ENCODE measurements around the gene CRISPLD2. TPM values are rescaled to one million over a fixed set of nuclear protein-coding genes. Genes with fewer than 3 reads are reported as not detected.
"Not testable (repeated sequence)": the region's sequence is repeated elsewhere in the genome, so short reads cannot be mapped to it uniquely, and the experiment has no call there.

Gene CRISPLD2
- total RNA-seq, 5 donors from 2014 or later (not counting 1 experiment from before 2014, with no cell fraction given), result 0.76 to 2.8 (median 1.8) TPM

- H3K4me3 Mint-ChIP-seq; H3K27ac Mint-ChIP-seq; H3K36me3 ChIP-seq (ENCODE audit: control insufficient read depth in 2 of 2, extremely low read depth in 1 of 2, insufficient read depth in 1 of 2, low read length in 1 of 2); H3K27ac ChIP-seq (ENCODE audit: low read length); H3K27me3 Mint-ChIP-seq; ATAC-seq (replicated peaks in 1 of 4); H3K4me3 ChIP-seq (ENCODE audit: control insufficient read depth in 1 of 2, extremely low read depth in 1 of 2, low read length in 1 of 2); POLR2A ChIA-PET; H3K4me1 Mint-ChIP-seq; H3K9me3 ChIP-seq; H3K4me1 ChIP-seq (ENCODE audit: control insufficient read depth in 1 of 2, extremely low read depth in 1 of 2, insufficient read depth in 2 of 2, low read length in 2 of 2); CTCF ChIA-PET; DNase-seq: not testable (repeated sequence)
- 94% methylated on average over 5 of the region's 5 CpGs for WGBS (ENCODE audit: insufficient coverage)
- H3K9me3 Mint-ChIP-seq, result peaks cover 0 to 16% (median 5%) of the 10 kb centered on the region in 3 donors
- H3K27me3 ChIP-seq (replicated peaks in 1 of 2; ENCODE audit: control insufficient read depth in 2 of 2, extremely low read depth in 1 of 2, insufficient read depth in 2 of 2, low read length in 1 of 2), result peaks cover 0 to 16% of the 10 kb centered on the region in 2 experiments
- peaks cover 14% of the 10 kb centered on the region for H3K36me3 Mint-ChIP-seq
Observed at GRCh38 chr16:84856811-84857210, 37.0 kb downstream of the CRISPLD2 start.

- ChIA-PET POLR2A (no interaction called here), CTCF (no interaction called here)
- H3K4me3 Mint-ChIP-seq, result no peak overlapping the region
- DNase-seq (no peak), ATAC-seq (replicated peaks in 1 of 4) (no peak)
- H3K27ac Mint-ChIP-seq, result no peak overlapping the region
- peaks cover 0 to 16% (median 5%) of the 10 kb centered on the region in 3 donors for H3K9me3 Mint-ChIP-seq
- 72% methylated on average over 2 of the region's 2 CpGs for WGBS (ENCODE audit: insufficient coverage)
- H3K4me3 ChIP-seq (ENCODE audit: control insufficient read depth in 1 of 2, extremely low read depth in 1 of 2, low read length in 1 of 2), result no peak overlapping the region
- no peak overlapping the region for H3K27ac ChIP-seq (ENCODE audit: low read length)
- no peaks in the 10 kb centered on the region for H3K4me1 ChIP-seq (ENCODE audit: control insufficient read depth in 1 of 2, extremely low read depth in 1 of 2, insufficient read depth in 2 of 2, low read length in 2 of 2)
- H3K27me3 Mint-ChIP-seq, result no peaks in the 10 kb centered on the region
- no peaks in the 10 kb centered on the region for H3K36me3 ChIP-seq (ENCODE audit: control insufficient read depth in 2 of 2, extremely low read depth in 1 of 2, insufficient read depth in 1 of 2, low read length in 1 of 2)
- H3K27me3 ChIP-seq (replicated peaks in 1 of 2; ENCODE audit: control insufficient read depth in 2 of 2, extremely low read depth in 1 of 2, insufficient read depth in 2 of 2, low read length in 1 of 2), result peaks cover 0 to 28% of the 10 kb centered on the region in 2 experiments
- no peaks in the 10 kb centered on the region for H3K9me3 ChIP-seq
- H3K36me3 Mint-ChIP-seq, result peaks cover 14% of the 10 kb centered on the region
- H3K4me1 Mint-ChIP-seq, result no peaks in the 10 kb centered on the region
Observed at GRCh38 chr16:84859681-84860080, 39.9 kb downstream of the CRISPLD2 start.

DNA sequence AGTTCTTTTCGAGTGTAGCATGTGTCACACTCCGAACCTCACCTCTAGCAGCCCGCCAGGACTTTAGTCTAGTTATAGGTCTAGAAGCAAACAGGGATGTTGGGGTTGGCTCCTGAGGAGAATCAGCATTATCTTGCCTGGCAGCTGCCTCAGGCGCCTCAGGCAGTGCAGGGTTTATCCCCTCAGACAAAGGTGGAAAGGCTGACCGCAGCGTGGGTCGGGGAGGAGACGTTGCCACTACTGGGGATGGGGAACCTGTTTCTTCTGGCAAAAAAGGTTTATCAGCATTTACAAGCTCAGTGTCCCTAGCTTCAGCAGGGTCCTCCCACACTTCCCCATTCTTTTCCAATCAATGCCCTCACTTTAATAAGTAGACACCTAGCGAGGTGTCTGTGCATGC lies 40.6 kb downstream of the CRISPLD2 start:
- ChIA-PET CTCF (interaction anchor here in 1 of 2 donors (0.7 kb wide), 1 partner anchor 11 kb away, joined by 3 read pairs; no protein-coding TSS in a partner anchor), POLR2A (no interaction called here)
- Mint-ChIP-seq H3K27me3 (no peaks in the 10 kb centered on the region), H3K9me3 (peaks cover 0 to 16% (median 5%) of the 10 kb centered on the region in 3 donors), H3K27ac (no peak overlapping the region), H3K4me3 (no peak overlapping the region), H3K4me1 (no peaks in the 10 kb centered on the region), H3K36me3 (peaks cover 14% of the 10 kb centered on the region)
- Histone ChIP-seq H3K4me1 (ENCODE audit: control insufficient read depth in 1 of 2, extremely low read depth in 1 of 2, insufficient read depth in 2 of 2, low read length in 2 of 2) (no peaks in the 10 kb centered on the region), H3K9me3 (no peaks in the 10 kb centered on the region), H3K4me3 (ENCODE audit: control insufficient read depth in 1 of 2, extremely low read depth in 1 of 2, low read length in 1 of 2) (no peak overlapping the region), H3K36me3 (ENCODE audit: control insufficient read depth in 2 of 2, extremely low read depth in 1 of 2, insufficient read depth in 1 of 2, low read length in 1 of 2) (no peaks in the 10 kb centered on the region), H3K27me3 (replicated peaks in 1 of 2; ENCODE audit: control insufficient read depth in 2 of 2, extremely low read depth in 1 of 2, insufficient read depth in 2 of 2, low read length in 1 of 2) (peaks cover 0 to 30% of the 10 kb centered on the region in 2 experiments), H3K27ac (ENCODE audit: low read length) (no peak overlapping the region)
- no peak for DNase-seq
- WGBS (ENCODE audit: insufficient coverage), result 93% methylated on average over 4 of the region's 9 CpGs
- no peak for ATAC-seq (replicated peaks in 1 of 4)

GRCh38 chr16:84861671-84862070 lies 41.9 kb downstream of the CRISPLD2 start:
- Mint-ChIP-seq H3K4me3 (no peak overlapping the region), H3K9me3 (peaks cover 0 to 16% (median 5%) of the 10 kb centered on the region in 3 donors), H3K36me3 (peaks cover 14% of the 10 kb centered on the region), H3K27ac (no peak overlapping the region), H3K27me3 (no peaks in the 10 kb centered on the region), H3K4me1 (no peaks in the 10 kb centered on the region)
- no peak for DNase-seq
- H3K9me3 ChIP-seq, result no peaks in the 10 kb centered on the region
- H3K27me3 ChIP-seq (replicated peaks in 1 of 2; ENCODE audit: control insufficient read depth in 2 of 2, extremely low read depth in 1 of 2, insufficient read depth in 2 of 2, low read length in 1 of 2), result peaks cover 0 to 30% of the 10 kb centered on the region in 2 experiments
- no peaks in the 10 kb centered on the region for H3K36me3 ChIP-seq (ENCODE audit: control insufficient read depth in 2 of 2, extremely low read depth in 1 of 2, insufficient read depth in 1 of 2, low read length in 1 of 2)
- ATAC-seq (replicated peaks in 1 of 4), result no peak
- WGBS (ENCODE audit: insufficient coverage), result 88% methylated on average over 4 of the region's 7 CpGs
- no peak overlapping the region for H3K4me3 ChIP-seq (ENCODE audit: control insufficient read depth in 1 of 2, extremely low read depth in 1 of 2, low read length in 1 of 2)
- H3K27ac ChIP-seq (ENCODE audit: low read length), result no peak overlapping the region
- POLR2A ChIA-PET, result no interaction called here
- no peaks in the 10 kb centered on the region for H3K4me1 ChIP-seq (ENCODE audit: control insufficient read depth in 1 of 2, extremely low read depth in 1 of 2, insufficient read depth in 2 of 2, low read length in 2 of 2)
- CTCF ChIA-PET, result no interaction called here

DNA sequence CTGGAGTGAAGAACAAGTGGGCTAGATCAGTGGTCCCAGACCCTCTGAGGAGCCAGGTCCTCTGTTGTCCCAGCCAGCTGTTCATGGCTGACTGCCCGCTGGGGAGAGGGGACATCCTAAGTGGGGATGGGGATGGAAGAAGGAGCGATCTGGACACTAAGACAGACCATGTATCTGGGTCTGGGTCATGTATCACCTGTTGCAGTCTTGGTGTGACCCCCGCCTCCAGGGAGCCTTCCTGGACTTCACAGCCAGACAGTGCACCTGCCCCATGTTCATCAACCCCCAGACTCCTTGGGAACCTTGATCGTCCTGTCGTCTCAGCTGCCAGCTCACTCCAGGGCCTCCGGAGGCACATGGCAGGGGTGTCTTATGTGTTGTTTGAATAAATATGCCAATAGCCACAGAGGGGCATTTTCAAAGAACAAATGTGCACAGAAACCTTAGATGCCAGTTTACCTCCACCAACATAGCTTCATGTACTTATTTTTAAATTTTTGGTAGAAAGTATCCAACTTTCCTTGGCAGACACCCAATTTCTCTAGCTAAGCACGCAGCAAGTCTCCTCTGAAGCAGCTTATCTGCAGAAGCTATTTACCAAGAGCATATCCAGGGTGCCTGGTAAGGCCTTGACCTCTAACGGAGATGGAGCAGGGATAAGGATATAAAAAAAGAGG lies 43.2 kb downstream of the CRISPLD2 start:
- Histone ChIP-seq H3K4me3 (ENCODE audit: control insufficient read depth in 1 of 2, extremely low read depth in 1 of 2, low read length in 1 of 2) (no peak overlapping the region), H3K36me3 (ENCODE audit: control insufficient read depth in 2 of 2, extremely low read depth in 1 of 2, insufficient read depth in 1 of 2, low read length in 1 of 2) (no peaks in the 10 kb centered on the region), H3K27ac (ENCODE audit: low read length) (no peak overlapping the region), H3K9me3 (no peaks in the 10 kb centered on the region), H3K4me1 (ENCODE audit: control insufficient read depth in 1 of 2, extremely low read depth in 1 of 2, insufficient read depth in 2 of 2, low read length in 2 of 2) (no peaks in the 10 kb centered on the region), H3K27me3 (replicated peaks in 1 of 2; ENCODE audit: control insufficient read depth in 2 of 2, extremely low read depth in 1 of 2, insufficient read depth in 2 of 2, low read length in 1 of 2) (peaks cover 0 to 37% of the 10 kb centered on the region in 2 experiments)
- no peaks in the 10 kb centered on the region for H3K4me1 Mint-ChIP-seq
- peaks cover 14% of the 10 kb centered on the region for H3K36me3 Mint-ChIP-seq
- ChIA-PET CTCF (no interaction called here), POLR2A (no interaction called here)
- H3K27ac Mint-ChIP-seq, result no peak overlapping the region
- no peak overlapping the region for H3K4me3 Mint-ChIP-seq
- ATAC-seq (replicated peaks in 1 of 4) (no peak), DNase-seq (no peak)
- H3K27me3 Mint-ChIP-seq, result peaks cover 0 to 1% of the 10 kb centered on the region in 2 donors
- WGBS (ENCODE audit: insufficient coverage), result 73% methylated on average over 3 of the region's 8 CpGs
- peaks cover 0 to 16% (median 5%) of the 10 kb centered on the region in 3 donors for H3K9me3 Mint-ChIP-seq

DNA sequence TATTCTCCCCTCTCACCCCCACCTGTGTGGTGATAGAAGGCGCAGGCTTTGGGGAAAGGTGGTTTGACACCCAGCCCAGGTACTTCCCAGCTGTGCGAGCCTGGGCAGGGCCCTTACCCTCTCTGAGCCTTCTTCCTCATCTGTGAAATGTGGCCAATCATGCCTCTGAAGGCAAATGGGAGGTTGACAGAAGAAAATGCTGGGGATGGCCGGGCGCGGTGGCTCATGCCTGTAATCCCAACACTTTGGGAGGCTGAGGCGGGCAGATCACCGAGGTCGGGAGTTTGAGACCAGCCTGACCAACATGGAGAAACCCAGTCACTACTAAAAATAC lies 43.7 kb downstream of the CRISPLD2 start:
- no peak for DNase-seq
- Histone ChIP-seq H3K27ac (ENCODE audit: low read length) (no peak overlapping the region), H3K9me3 (no peaks in the 10 kb centered on the region), H3K4me1 (ENCODE audit: control insufficient read depth in 1 of 2, extremely low read depth in 1 of 2, insufficient read depth in 2 of 2, low read length in 2 of 2) (no peaks in the 10 kb centered on the region), H3K4me3 (ENCODE audit: control insufficient read depth in 1 of 2, extremely low read depth in 1 of 2, low read length in 1 of 2) (no peak overlapping the region), H3K36me3 (ENCODE audit: control insufficient read depth in 2 of 2, extremely low read depth in 1 of 2, insufficient read depth in 1 of 2, low read length in 1 of 2) (no peaks in the 10 kb centered on the region), H3K27me3 (replicated peaks in 1 of 2; ENCODE audit: control insufficient read depth in 2 of 2, extremely low read depth in 1 of 2, insufficient read depth in 2 of 2, low read length in 1 of 2) (peaks cover 0 to 38% of the 10 kb centered on the region in 2 experiments)
- H3K27me3 Mint-ChIP-seq, result peaks cover 0 to 3% of the 10 kb centered on the region in 2 donors
- ChIA-PET CTCF (no interaction called here), POLR2A (no interaction called here)
- 100% methylated on average over 3 of the region's 8 CpGs for WGBS (ENCODE audit: insufficient coverage)
- no peaks in the 10 kb centered on the region for H3K4me1 Mint-ChIP-seq
- H3K27ac Mint-ChIP-seq, result no peak overlapping the region
- peaks cover 14% of the 10 kb centered on the region for H3K36me3 Mint-ChIP-seq
- H3K9me3 Mint-ChIP-seq, result peaks cover 0 to 16% (median 5%) of the 10 kb centered on the region in 3 donors
- no peak for ATAC-seq (replicated peaks in 1 of 4)
- H3K4me3 Mint-ChIP-seq, result no peak overlapping the region
